Large intestine (tissue), 3 donors: Measurements from ENCODE around the gene DACH2. TPM values are rescaled to one million over a fixed set of nuclear protein-coding genes. Genes with fewer than 3 reads are reported as not detected.
"Not testable (repeated sequence)": the region's sequence is repeated elsewhere in the genome, so short reads cannot be mapped to it uniquely, and the experiment has no call there.

Source experiments
- DNase-seq, 2 donors: peaks; one replicate each; pipeline versions ENCODE4 v3.0.0 to v3.0.0-alpha.2; 2013
- H3K27ac ChIP-seq: one replicate; pipeline ENCODE4 v1.5.1; 2013; ENCODE audit warnings: low read length
- H3K27me3 ChIP-seq: 2 replicates; pipeline ENCODE4 v1.6.1; 2013; ENCODE audit warnings: low read length; ENCODE audit not compliant: control insufficient read depth, insufficient read depth
- H3K36me3 ChIP-seq: 2 replicates; pipeline ENCODE4 v1.6.1; 2013; ENCODE audit warnings: low read length; ENCODE audit not compliant: control insufficient read depth, insufficient read depth
- H3K4me1 ChIP-seq: one replicate; pipeline ENCODE4 v1.6.1; 2013; ENCODE audit warnings: low read length; ENCODE audit not compliant: control insufficient read depth, insufficient read depth
- H3K4me3 ChIP-seq: one replicate; pipeline ENCODE4 v1.5.1; 2013; ENCODE audit warnings: low read length
- H3K9me3 ChIP-seq: one replicate; pipeline ENCODE4 v1.6.1; 2013; ENCODE audit warnings: mild to moderate bottlenecking, low read depth, low read length, moderate library complexity; ENCODE audit not compliant: control insufficient read depth
- WGBS: methylation state at CpG from one replicate; pipeline ENCODE4 v1.1.5; 2013; ENCODE audit warnings: low lambda C conversion rate; ENCODE audit not compliant: insufficient coverage; 5-methylcytosine and 5-hydroxymethylcytosine counted together
- polyA plus RNA-seq: library from polyadenylated mRNA; unstranded; fragments of 120-200 nt; gene quantifications from one replicate; pipeline ENCODE4 v1.2.1, GENCODE V29; 2013

Gene DACH2
- polyA plus RNA-seq, 1 donor = 1.9 TPM

GRCh38 chrX:86154553-86154952, 6.3 kb downstream of the DACH2 start:
- Histone ChIP-seq H3K9me3 (no peaks in the 10 kb centered on the region), H3K4me3 (no peak overlapping the region), H3K27me3 (peaks cover 6% of the 10 kb centered on the region), H3K27ac (no peak overlapping the region), H3K36me3 (no peaks in the 10 kb centered on the region), H3K4me1 (no peaks in the 10 kb centered on the region)
- no CpG with 5 or more reads among the region's 3 CpGs for WGBS
- DNase-seq = no peak

GRCh38 chrX:86171366-86171765, 23.1 kb downstream of the DACH2 start:
- no peak overlapping the region for H3K4me3 ChIP-seq
- WGBS = no CpG with 5 or more reads among the region's 3 CpGs
- no peaks in the 10 kb centered on the region for H3K4me1 ChIP-seq
- peak; percentile 1 to 22 for DNase-seq
- H3K27ac ChIP-seq = no peak overlapping the region
- H3K27me3 ChIP-seq = no peaks in the 10 kb centered on the region
- no peaks in the 10 kb centered on the region for H3K36me3 ChIP-seq
- no peaks in the 10 kb centered on the region for H3K9me3 ChIP-seq

- no CpG with 5 or more reads among the region's 1 CpG for WGBS
- Histone ChIP-seq H3K4me3 (no peak overlapping the region), H3K4me1 (no peaks in the 10 kb centered on the region), H3K27ac (no peak overlapping the region), H3K9me3 (no peaks in the 10 kb centered on the region), H3K36me3 (no peaks in the 10 kb centered on the region), H3K27me3 (no peaks in the 10 kb centered on the region)
- DNase-seq = no peak
These were observed 30.7 kb downstream of the DACH2 start for GRCh38 chrX:86178906-86179305.

DNA sequence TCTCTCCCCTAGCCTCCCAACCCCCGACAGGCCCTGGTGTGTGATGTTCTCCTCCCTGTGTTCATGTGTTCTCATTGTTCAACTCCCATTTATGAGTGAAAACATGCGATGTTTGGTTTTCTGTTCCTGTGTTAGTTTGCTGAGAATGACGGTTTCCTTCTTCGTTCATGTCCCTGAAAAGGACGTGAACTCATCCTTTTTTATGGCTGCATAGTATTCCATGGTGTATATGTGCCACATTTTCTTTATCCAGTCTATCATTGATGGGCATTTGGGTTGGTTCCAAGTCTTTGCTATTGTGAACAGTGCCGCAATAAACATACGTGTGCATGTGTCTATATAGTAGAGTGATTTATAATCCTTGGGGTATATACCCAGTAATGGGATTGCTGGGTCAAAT, 33.1 kb downstream of the DACH2 start:
- H3K27ac ChIP-seq, H3K9me3 ChIP-seq, H3K4me3 ChIP-seq, H3K36me3 ChIP-seq, H3K4me1 ChIP-seq, DNase-seq, H3K27me3 ChIP-seq: not testable (repeated sequence)
- WGBS = no CpG with 5 or more reads among the region's 7 CpGs

DNA sequence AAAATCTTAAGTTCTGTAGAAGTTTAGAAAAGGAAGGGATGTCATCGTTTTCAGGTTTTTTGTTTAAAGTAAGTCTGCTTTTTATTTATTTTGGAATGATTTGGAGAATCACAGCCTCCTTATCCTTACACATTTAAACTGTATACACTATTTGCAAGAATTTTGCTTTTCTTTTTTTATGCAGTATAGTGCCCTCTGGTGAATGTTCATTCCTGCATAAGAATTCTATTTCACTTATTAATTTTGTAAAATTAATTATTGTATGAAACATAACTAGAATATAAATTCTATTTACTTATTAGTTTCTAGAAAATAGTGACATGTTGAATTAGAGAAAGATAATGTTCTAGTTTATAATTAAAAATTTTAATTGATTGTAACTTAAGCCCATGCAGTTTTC, 44.6 kb downstream of the DACH2 start:
- Histone ChIP-seq H3K27ac (no peak overlapping the region), H3K27me3 (no peaks in the 10 kb centered on the region), H3K4me1 (no peaks in the 10 kb centered on the region), H3K36me3 (no peaks in the 10 kb centered on the region), H3K9me3 (no peaks in the 10 kb centered on the region), H3K4me3 (no peak overlapping the region)
- DNase-seq = no peak
- WGBS = no CpG with 5 or more reads among the region's 1 CpG

DNA sequence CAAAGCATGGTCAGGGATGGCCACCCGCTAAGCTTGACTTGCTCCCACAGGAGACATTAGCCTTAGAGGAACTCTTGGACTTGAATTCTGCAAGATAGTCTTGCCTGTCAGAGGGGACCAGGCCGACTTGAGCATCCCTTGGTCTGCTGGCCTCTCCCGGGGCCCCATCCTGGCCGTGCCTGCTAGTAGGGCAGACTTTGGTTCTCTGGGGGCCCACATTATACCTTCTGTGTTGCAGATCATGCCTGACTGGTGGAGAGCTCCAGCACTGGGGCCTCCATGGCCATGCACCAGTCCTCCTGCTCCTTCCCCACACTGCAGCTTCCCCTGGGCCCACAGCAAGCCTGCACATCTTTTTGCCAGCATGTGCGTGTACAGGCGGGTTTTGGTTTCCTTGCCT, 46.5 kb downstream of the DACH2 start:
- Histone ChIP-seq H3K4me1 (no peaks in the 10 kb centered on the region), H3K27me3 (no peaks in the 10 kb centered on the region), H3K36me3 (no peaks in the 10 kb centered on the region), H3K9me3 (no peaks in the 10 kb centered on the region), H3K4me3 (no peak overlapping the region), H3K27ac (no peak overlapping the region)
- WGBS = no CpG with 5 or more reads among the region's 6 CpGs
- no peak for DNase-seq

- WGBS = no CpG with 5 or more reads among the region's 2 CpGs
- no peaks in the 10 kb centered on the region for H3K27me3 ChIP-seq
- no peak overlapping the region for H3K4me3 ChIP-seq
- H3K4me1 ChIP-seq = no peaks in the 10 kb centered on the region
- H3K9me3 ChIP-seq = no peaks in the 10 kb centered on the region
- no peaks in the 10 kb centered on the region for H3K36me3 ChIP-seq
- no peak for DNase-seq
- no peak overlapping the region for H3K27ac ChIP-seq
These were observed 47.1 kb downstream of the DACH2 start for GRCh38 chrX:86195343-86195742.

DNA sequence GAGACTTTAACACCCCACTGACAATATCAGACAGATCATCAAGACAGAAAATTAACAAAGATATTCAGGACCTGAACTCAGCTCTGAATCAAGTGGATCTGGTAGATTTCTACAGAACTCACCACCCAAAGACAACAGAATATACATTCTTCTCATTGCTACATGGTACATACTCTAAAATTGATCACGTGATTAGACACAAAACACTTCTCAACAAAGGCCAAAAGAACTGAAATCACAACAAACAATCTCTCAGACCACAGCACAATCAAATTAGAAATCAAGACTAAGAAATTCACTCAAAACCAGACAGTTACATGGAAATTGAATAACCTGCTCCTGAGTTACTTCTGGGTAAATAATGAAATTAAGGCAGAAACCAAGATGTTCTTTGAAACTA, 49.6 kb downstream of the DACH2 start:
- Histone ChIP-seq H3K27ac (no peak overlapping the region), H3K36me3 (no peaks in the 10 kb centered on the region), H3K9me3 (no peaks in the 10 kb centered on the region), H3K27me3 (no peaks in the 10 kb centered on the region), H3K4me3 (no peak overlapping the region), H3K4me1 (no peaks in the 10 kb centered on the region)
- WGBS = no CpG with 5 or more reads among the region's 1 CpG
- DNase-seq = no peak

DNA sequence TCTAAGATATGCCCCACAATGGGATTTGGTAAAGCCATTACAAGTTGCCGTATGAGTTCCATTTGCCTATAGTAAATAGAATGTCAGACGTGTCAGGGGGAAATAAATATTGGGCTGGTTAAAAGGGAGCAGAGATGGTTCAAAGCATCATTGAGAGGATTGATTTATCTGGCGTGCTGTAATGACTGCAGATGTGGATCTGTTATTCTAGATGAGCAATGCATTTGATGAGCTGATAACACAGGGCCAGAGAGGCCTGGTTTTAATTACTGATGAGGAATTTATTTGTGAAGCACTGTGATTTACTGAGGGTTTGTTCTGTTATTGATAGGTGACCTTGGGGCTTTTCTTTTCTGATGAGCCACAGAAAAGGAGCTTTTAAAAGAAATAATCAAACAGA, 62.5 kb downstream of the DACH2 start:
- H3K4me3 ChIP-seq = no peak overlapping the region
- no peaks in the 10 kb centered on the region for H3K36me3 ChIP-seq
- H3K27me3 ChIP-seq = no peaks in the 10 kb centered on the region
- WGBS = no CpG with 5 or more reads among the region's 3 CpGs
- no peak for DNase-seq
- H3K4me1 ChIP-seq = no peaks in the 10 kb centered on the region
- no peaks in the 10 kb centered on the region for H3K9me3 ChIP-seq
- no peak overlapping the region for H3K27ac ChIP-seq

DNA sequence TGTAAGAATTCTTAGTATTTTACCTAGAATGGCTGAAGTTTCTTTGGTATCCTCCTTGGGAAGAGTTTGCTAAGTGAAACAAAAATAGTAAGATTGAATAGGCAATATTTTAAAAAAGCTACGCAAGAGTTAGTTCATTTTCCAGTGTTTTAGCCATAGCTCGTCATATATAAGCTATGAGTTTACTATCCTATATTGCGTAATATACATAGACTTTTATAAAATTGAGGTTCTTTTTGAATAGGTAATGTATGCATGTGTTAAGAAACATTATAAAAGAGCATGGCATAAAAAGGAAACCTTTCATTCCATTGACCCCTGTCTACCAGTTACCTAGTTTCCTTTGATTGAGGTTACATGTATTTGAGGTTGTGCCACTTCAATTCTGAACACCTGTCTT, 67.0 kb downstream of the DACH2 start:
- Histone ChIP-seq H3K36me3 (no peaks in the 10 kb centered on the region), H3K27ac (no peak overlapping the region), H3K4me3 (no peak overlapping the region), H3K9me3 (no peaks in the 10 kb centered on the region), H3K27me3 (no peaks in the 10 kb centered on the region), H3K4me1 (no peaks in the 10 kb centered on the region)
- DNase-seq = no peak
- WGBS = 100% methylated on average over 2 of the region's 3 CpGs

GRCh38 chrX:86237482-86237881, 89.2 kb downstream of the DACH2 start:
- DNase-seq = no peak
- H3K9me3 ChIP-seq = no peaks in the 10 kb centered on the region
- no peaks in the 10 kb centered on the region for H3K27me3 ChIP-seq
- no peak overlapping the region for H3K4me3 ChIP-seq
- no CpG with 5 or more reads among the region's 6 CpGs for WGBS
- no peaks in the 10 kb centered on the region for H3K36me3 ChIP-seq
- H3K27ac ChIP-seq = no peak overlapping the region
- no peaks in the 10 kb centered on the region for H3K4me1 ChIP-seq
